GM19452 (cell line): Measurements from ENCODE around the gene CBR1.
"Not testable (repeated sequence)": the region's sequence is repeated elsewhere in the genome, so short reads cannot be mapped to it uniquely, and the experiment has no call there.

Source experiments
- ATAC-seq: cut with Tn5 transposase; IDR thresholded peaks from one replicate; pipeline ENCODE4 v1.9.1; 2021; ENCODE audit not compliant: unreplicated experiment

CBR1 gene

DNA sequence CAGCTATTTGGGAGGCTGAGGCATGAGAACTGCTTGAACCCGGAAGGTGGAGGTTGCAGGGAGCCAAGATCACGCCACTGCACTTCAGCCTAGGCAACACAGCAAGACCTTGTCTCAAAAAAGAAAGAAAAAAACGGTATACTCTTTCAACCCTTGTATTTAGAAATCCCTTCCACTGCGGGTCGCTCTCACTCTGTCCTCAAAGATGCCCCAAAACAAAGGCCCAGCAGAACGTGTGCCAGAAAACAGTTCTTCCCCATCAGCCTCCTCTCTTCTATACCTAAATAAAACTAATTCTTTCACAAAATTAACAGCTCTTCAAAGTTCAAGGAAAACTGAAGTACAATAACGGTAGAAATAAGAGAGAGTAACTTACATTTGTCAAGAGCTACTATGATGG is 22.7 kb upstream of the CBR1 start:
- no peak for ATAC-seq

- no peak for ATAC-seq
Measured at GRCh38 chr21:36048357-36048756, 21.5 kb upstream of the CBR1 start.

GRCh38 chr21:36052860-36053714 is 16.7 kb upstream of the CBR1 start:
- no peak for ATAC-seq

DNA sequence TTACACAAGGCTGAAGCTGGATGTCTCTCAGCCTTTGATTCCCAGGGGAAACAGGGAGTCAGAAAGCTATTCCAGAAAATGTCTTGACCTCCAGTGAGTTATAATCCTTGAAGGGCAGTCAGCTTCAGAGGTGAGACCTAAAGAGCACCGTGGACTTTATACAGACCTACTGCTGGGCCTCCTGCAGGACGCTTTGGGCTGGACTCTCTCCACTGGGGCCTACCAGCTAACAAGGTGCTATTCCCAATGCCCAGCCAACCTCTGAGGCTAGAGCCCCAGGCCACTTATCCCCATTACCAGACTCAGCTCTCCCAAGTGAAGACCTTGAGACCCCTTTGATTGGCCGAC is 16.1 kb upstream of the CBR1 start:
- ATAC-seq: no peak

DNA sequence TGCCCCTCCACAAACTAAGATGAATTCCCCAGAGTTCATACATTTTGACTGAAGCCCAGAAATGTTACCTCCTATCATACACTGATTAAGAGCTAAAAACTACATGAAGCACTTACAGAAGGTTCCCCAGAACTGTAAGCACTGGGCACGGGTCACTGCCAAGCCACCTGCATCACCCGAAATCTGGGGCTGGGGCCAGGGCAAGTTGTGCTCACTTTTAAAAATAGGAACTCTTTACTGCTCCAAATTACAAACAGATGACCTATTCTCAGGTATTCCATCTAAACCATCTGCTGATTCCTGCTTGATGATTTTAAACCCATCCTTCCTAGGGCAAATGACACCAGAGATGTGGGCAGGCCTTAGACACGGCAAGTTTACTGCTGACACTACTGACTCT is 14.3 kb upstream of the CBR1 start:
- ATAC-seq: no peak

DNA sequence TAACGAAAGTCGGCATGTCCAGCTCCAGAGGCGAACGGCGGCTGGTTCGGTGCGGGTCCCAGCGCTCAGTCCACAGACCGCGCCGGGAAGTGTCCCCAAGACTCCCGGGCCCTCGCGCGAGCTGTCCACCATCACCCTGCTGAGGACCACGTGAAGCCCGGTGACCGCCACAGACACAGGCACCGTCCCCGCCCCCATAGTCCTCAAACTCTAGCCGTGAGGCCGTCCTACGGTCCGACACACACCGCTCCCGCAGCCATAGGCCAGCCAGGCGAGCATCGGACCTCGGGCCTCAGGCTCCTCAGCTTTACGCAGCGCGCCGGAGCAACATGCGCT is 10.0 kb upstream of the CBR1 start:
- peak; percentile 37 for ATAC-seq

- ATAC-seq: peak; percentile 93
Measured at GRCh38 chr21:36060159-36060921, 9.5 kb upstream of the CBR1 start, which contains the start of gene SETD4. TSS of gene SETD4 (minus strand) at chr21:36060526. CDS start at chr21:36058888, 1,638 bp downstream.

DNA sequence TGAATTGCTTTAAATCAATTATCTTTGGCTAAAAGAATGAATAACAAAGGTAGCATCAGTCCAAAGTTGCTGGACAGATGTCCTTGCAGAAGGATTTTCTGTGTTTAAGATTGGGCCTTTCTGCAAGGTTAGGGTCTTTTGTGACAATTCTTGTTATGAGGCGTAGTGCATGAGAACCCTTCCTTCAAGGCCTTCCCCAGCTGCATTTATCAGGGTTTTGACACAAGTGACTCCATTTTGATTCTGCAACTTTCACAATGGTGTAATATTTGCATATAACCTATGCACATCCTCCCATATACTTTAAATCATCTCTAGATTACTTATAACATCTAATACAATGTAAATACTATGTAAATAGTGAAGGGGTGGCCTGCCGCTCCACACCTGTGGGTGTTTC is 8.4 kb upstream of the CBR1 start:
- ATAC-seq: no peak

GRCh38 chr21:36063375-36064084 is 6.3 kb upstream of the CBR1 start:
- no peak for ATAC-seq

- ATAC-seq: no peak
Measured at GRCh38 chr21:36064085-36064460, 5.8 kb upstream of the CBR1 start.

- no peak for ATAC-seq
Measured at GRCh38 chr21:36065497-36066036, 4.3 kb upstream of the CBR1 start.

- no peak for ATAC-seq
Measured at GRCh38 chr21:36068748-36069398, 951 bp upstream of the CBR1 start.

- ATAC-seq: no peak
Measured at GRCh38 chr21:36070999-36071398, 1.2 kb downstream of the CBR1 start.

DNA sequence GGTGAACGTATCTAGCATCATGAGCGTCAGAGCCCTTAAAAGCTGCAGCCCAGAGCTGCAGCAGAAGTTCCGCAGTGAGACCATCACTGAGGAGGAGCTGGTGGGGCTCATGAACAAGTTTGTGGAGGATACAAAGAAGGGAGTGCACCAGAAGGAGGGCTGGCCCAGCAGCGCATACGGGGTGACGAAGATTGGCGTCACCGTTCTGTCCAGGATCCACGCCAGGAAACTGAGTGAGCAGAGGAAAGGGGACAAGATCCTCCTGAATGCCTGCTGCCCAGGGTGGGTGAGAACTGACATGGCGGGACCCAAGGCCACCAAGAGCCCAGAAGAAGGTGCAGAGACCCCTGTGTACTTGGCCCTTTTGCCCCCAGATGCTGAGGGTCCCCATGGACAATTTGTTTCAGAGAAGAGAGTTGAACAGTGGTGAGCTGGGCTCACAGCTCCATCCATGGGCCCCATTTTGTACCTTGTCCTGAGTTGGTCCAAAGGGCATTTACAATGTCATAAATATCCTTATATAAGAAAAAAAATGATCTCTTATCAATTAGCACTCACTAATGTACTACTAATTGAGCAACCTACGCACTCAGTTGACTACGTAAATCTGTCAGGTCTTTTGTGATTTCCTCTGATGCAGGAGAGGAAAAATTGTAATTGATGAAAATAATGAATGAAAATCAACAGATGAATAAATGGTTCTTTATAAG is 2.8 kb downstream of the CBR1 start:
- ATAC-seq: no peak

DNA sequence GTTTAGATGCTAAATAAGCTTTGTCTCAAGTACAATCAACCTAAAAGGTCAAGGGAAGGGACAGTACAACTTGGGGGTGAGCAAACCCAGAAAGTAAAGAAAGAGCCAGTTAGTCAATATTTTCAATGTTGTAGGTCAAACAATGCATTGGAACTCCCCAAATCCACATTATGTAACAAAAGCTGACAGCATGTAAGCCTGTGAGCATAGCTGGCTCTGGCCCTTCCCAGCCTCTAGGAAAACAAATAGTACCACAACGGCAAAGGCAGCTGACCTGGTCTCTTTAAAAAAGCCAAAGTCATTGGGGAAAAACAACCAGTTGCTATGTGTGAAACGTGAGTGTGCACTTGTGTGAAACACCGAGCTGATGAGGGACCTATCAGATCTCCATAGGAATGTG is 3.4 kb downstream of the CBR1 start:
- no peak for ATAC-seq

DNA sequence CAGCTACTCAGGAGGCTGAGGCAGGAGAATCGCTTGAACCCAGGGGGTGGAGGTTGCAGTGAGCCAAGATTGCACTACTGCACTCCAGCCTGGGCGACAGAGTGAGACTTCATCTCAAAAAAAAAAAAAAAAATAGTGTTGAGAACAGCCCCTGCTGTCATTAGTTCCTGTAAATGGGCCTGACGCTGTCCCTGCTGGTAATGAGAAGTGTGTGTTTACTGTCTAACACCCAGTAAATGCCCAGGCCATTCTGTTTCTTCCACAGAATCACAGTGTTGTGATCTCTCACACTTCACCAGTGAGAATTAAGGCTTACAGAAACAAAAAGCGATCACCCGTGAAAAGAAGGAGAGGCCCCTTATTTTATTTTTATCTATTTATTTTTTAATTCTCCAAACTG is 4.1 kb downstream of the CBR1 start:
- ATAC-seq: not testable (repeated sequence)

GRCh38 chr21:36075171-36075570 is 5.3 kb downstream of the CBR1 start:
- ATAC-seq: no peak

GRCh38 chr21:36075953-36076352 is 6.1 kb downstream of the CBR1 start:
- ATAC-seq: no peak

- no peak for ATAC-seq
Measured at GRCh38 chr21:36076878-36077655, 7.2 kb downstream of the CBR1 start.

- ATAC-seq: no peak
Measured at GRCh38 chr21:36077758-36078157, 7.9 kb downstream of the CBR1 start.
